Kidney glomerular epithelial cell (primary cell): ENCODE measurements around the gene CEP83.

Source experiments
- DNase-seq: peaks from one replicate; lab custom pipeline; 2025; lab: John Stamatoyannopoulos, UW

Gene CEP83

DNA sequence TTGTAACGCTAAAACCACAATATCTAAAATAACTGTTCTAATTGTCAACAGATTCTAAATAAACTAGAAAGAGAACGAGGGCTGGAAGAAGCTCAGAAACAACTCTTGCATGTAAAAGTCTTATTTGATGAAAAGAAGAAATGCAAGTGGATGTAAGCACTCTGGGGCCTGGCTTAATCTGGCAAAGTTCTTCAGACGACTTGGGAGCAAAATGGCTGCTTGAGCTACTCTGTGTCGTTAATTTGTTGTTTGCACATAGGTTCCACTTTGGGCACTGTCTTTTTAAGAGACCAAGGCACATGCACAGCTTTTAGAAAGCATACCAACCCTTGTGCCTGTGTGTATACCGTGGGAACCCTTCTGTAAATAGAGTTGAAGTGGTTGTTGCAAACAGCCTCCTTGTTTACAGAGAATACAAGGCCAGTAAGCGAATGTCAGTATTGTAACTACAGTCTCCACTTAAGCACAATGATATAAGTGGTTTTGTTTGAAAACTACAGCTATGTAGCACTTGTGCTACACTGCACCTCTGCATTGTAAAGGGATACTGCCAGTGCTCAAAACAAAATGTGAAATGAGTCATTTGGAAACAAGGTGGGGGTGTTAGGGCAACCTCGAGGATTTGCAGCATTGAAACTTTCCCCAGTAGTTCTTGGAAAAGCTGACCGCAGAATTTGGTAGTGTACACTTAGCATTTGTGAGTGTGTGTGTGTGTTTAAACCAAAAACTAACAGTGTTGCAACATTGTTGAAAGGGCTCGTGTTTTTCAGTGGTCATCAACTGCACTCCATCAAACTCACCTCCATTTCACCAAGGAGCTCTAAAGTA is 154.3 kb downstream of the CEP83 start:
- no peak for DNase-seq

DNA sequence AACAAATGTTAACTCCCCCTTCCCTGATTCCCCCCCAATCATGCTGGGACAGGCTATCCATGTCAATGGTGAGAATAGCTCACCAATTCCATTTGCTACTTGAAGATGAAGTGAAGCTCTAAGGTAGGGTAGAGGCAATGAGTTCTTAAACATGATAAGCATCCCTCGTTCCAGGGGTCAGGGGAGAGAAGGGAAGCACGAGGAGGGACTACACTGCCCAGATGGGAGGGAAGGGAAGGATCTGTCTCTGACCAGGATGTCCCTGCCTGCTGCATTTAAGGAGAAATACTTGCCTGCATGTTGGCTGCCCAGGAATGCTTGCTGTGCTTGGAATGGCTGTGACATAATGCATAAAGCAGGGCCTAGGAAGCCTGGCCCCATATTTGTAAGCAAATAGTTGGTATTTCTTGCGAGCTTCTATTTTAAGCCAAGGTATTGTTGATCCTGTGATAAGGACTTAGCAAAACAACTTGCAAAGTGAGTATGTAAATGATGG is 155.1 kb downstream of the CEP83 start:
- no peak for DNase-seq

DNA sequence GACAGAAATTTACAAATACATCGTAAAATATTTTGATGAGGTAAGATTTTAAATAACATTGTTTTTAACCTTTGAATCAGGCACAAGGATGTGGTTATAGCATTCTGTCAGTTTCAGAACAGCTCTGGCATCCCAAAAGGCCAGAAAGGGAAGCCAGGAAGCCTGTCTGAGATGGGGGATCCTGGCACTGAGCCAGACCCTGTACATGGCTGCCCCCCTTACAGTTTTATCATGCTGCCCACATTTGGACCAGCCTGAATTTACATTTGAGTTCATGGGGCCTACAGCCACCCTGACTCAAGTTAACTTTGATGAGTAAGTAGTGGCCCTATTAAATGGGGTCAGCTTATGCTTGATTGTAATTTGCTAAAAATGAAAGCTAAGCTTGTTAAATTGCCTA is 155.7 kb downstream of the CEP83 start:
- DNase-seq: no peak

DNA sequence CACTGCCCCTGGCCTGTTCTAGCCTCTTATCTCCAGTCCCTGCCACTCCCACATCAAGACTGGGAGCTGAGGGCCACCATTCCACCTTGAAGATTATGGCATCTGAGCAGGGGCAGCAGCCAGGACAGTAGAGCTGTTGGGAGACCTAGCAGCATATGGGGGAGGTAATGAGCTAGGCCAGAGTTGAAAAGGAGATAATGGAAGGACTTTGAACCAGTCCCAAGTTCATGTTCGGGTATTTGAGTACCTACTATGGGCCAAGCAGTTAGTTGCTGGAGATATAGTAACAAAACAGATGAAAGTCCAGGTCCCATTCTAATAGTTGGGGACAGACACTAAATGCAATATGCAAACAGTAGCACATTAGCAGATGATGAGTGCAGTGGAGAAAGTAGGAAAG is 159.8 kb downstream of the CEP83 start:
- no peak for DNase-seq

DNA sequence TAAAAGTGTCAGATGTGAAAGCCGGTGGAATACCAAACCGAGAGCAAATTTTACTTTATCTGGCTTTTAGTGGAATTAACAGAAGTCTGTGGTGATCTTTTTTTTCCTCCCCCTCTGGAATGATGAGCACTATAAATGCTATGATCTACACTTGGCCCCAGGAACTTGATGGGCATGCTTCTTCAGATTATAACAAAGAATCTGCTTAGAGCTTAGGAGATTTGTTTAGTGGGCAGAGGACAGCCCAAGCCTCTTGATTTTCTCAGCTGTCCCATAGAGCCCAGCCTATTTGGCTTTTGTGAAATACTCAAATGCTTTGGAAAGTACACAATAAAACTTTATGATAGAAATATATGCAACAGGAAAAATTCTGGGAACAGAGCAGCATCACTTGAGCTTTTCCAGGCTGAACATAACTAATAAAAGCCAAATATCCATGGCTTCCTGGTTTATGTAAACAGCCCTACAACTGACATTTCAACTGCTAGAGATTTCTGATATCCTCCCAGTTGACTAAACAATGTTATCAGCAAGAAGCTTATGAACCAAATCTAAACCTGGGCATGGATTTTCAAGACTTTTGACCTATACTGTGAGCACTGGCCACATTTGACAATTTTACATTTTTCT is 161.7 kb downstream of the CEP83 start:
- DNase-seq: no peak

DNA sequence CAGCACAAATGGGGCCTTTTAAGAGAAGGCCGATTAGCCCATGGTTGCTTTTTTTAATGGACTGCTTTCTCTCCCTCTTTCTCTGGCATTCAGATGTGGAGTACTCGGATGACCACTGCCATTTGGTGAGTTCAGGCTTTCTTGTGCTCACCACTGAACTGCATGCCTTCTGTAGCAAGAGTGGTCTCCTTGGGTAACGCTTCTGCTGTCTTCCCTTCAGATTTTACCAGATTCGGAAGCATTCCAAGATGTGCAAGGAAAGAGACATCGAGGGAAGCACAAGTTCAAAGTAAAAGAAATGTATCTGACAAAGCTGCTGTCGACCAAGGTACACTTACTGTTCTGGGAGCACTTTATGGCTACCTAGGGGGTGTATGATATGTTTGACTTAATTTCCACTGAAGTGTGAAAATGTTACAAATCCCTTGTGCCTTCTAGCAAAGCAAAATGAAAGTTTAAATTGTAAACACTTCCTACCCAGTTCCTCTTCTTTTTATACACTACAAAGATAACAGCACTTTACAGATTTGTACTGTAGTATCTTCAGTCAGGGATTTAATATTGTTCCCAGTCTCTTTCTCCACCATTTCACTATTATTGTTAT is 162.5 kb downstream of the CEP83 start:
- DNase-seq: no peak

DNA sequence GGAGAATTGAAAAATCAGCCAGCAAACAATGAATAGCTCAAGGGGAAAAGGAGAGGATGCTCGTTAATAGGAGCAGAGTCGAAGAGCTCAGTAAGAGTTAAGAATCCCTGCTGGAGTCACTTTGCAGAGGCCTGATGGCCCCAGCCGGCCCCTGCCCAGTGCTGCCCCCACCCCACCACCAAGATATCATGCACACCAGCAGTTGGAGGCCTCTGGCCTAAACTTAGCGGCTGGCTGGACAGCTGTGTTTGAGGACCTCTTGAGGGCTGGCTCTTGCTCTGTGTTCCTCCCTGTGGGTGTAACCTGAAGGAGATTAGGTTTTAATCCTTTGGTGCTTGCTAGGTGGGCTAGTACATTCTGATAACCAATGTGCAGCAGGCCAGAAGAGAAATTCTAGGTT is 169.3 kb downstream of the CEP83 start:
- DNase-seq: no peak

DNA sequence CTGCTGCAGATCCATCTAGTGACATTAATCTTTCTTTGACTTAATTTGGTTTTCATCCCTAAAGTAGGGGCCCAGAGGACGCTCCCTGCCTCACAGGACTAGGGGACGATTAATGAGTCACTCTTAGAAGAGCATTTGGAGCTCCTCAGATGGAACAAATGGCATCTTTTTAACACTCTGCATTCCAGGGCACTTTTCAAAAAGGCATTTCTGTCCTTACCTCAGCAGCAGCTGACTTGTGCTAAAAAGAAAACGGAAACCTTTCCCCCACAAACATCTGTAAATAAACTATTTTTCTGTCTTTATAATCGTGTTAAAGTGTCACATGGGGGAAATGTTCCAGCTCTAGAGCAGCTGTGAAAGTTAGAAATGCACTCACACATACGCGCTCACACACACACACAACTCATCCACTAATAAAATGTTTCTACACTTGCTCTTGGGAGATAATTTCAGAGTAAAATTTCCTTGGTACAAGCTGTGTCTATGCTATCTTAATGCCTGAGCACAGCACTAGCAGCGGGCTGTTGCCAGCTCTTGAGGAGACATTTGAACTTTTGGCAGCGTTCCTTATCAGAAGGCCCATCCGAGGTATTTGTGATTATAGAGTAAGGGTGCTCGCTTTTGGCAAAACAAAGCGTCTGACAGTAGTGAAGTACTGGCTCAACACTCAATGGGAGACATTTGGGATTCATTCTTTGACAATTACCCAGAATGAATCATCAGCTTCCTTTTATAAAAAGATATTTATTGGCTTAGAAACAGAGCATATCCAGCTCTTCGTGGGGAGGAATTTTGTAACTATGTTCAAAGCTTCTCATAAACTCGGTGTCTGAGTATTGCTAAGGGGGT is 170.0 kb downstream of the CEP83 start:
- DNase-seq: no peak

DNA sequence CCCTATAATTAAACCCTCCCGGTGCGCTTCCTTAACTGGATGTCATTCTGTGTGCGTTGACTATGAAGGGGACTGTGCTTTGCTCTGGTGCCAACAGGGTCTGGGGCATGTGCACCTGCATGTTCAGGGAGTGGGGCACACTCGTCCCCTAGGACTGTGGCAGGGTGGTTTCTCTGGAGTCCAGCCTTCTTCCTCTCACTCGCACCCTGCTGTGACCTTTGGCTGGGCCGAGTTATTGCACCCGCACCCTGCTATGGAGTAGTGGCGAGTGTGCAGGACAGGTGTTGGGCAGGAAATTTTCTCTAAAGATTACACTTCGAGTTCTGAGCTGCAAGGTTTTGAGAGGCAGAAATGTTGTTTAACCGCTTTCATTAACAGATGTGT is 172.4 kb downstream of the CEP83 start:
- DNase-seq: no peak

DNA sequence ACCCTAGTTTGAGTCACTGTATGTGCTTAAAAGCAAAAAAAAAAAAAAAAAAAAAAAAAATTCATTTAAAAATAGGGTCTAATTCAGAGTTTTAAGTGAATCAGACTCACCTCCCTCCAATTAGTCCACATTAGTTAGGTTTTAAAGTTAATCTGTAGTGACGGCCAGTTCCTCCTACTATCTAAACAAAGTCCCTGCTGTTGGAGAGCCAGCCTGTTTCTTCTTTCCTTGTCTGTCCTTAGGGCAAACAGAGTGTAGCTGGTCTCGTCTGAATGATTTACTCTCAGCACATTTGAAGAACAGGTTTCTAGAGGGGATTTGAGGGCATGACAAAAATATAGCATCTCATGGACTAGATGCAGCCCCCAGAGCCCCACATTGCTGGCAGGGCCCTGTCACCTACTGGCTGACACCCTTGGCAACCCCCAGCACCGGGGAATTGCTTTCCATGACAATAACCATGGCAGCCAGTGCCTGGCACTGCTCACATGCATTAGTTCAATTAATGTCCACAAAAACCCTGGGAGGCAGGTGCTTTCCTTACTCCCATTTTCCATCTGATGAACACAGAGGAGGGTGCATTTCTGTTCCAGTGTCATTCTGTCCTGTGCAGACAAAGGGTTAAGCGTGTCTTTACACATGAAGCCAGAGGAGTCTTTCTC is 173.0 kb downstream of the CEP83 start:
- no peak for DNase-seq

DNA sequence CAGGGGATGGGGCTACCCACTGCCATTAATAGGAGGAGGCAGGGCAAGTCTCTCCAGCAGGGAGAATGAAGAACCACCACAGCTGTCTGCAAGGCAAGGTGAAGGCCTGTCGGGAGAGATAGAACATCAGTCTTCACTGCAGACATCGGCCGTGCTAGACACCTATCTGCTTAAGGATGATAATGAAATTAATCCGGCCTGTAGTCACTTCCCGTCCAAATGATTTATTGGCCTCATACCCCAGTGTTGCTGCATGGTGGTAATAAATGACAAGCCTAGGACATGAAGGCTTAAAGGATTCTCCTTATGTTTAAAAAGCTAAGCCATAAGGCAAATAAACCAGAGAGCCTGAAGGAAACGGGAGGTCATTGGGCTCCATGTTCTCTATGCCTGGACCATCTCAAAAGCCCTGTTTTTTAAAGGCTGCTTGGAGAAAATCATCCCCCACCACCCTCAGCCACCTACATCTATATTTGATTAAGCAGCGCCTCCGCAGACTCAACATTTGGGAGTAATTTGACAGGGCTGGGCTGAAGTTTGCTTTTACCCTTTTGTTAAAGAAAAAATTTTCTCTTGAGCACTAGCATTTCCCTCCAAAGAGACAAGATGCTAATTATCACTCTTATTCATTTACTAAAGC is 173.6 kb downstream of the CEP83 start:
- DNase-seq: no peak

DNA sequence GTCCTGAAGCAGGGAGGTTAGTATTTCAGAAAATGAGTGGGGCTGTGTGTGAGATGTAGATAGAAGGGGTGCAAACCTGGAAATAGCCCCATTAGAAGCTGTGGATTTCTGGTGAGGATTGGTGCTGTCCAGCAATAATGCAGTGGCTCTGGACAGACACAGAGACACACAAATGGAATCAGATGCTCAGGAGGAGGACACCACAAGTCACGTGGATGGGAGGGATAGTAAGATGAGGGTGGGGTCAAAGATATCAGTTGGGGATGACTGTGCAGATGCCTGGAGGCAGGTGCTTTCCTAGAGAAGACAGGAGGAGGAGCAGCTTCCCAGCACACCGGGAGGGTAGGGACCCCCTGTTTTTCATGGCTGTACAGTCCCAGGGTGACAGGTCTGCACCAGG is 174.8 kb downstream of the CEP83 start:
- no peak for DNase-seq

DNA sequence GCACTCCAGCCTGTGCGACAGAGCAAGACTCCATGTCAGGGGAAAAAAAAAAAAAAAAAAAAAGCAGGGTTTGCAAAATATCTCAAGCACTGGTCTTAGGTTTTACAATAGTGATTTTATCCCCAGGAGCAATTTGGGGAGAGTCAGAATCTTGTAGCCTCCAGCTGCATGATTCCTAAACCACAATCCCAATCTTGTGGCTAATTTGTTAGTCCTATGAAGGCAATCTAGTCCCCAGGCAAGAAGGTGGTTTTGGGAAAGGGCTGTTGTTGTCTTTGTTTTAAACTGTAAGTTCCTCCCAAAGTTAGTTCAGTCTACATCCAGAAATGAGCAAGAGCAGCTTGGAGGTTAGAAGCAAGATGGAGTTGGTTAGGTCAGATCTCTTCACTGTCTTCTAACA is 175.6 kb downstream of the CEP83 start:
- DNase-seq: no peak

DNA sequence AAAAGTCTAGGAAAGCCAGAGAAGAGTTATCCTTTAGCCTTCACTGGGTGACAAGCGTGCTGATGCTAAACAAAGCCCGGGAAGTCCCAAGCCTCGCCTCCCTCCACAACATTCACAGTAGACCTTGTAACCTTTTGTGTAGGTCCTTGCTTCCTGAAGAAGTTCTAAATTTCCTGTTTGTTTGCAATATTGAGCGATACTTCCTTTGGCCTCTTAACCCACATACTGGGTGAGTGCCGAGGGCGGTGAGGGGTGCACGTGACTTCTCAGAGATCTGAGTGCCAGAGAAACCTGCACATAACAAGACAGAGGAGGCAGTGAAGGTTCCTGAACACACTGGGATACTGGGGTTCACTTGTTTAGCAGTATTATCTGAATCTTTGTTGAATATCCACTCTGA is 177.0 kb downstream of the CEP83 start:
- no peak for DNase-seq

DNA sequence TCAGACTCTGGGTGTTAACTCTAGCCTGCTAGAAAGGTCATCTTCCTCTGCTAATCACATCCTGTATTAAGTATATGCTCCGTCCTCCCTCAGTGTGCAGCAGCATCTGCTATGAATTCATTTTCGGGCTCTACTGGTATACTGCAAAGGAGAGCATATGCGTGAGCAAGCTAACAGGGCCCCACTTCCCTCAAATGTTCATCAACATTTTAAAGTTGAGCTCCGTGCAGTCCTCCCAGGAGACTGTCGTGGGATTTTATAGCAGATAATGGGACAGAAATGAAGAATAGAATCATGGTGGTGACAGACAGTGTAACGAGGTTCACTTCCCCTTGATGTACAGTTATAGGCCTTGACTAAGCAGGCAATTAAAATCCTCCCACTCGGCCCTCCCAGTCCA is 179.6 kb downstream of the CEP83 start:
- DNase-seq: no peak

DNA sequence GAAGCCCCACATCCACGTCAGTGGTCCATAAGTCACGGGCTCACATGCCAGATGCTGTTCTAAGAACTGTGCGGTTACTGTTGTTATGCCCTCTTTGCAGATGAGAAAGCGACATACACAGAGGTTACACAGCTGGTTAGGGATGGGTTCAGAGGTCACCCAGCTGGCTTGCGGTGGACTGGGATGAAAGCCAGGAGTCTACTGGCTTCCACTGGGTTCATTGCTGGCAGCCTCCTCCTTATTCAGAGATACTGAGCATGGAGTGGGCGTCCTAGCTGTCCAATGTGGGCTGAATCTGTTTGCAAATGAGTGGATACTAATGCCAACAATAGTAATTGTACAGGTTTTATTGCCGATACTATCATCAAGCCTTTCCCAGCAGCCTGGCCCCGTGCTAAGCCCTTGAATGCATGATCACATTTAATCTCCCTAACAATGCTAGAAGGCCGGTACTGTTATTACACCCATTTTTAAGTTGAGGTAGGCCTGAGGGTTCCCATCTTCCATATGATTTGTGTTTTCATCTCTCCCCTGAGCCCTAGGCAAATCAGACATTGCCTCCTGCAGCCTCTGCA is 182.2 kb downstream of the CEP83 start:
- DNase-seq: no peak

DNA sequence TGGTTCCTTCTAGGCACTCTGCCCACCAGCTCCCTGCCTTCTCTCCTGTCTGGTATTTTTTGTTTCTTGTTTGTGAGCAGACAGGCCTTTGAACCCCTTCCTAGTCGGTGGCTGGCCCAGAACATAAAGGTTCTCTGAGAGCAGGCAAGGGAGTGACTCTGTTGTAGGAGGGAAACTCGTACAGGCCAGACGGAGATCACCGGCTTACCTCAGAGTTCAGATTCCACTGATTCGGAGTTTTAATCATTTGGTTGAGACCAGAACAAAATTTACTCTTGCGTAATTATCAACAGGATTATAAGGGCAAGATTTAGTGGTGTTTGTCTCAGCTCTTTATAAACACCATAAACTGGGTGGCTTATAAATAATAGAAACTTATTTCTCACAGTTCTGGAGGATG is 182.9 kb downstream of the CEP83 start:
- no peak for DNase-seq

DNA sequence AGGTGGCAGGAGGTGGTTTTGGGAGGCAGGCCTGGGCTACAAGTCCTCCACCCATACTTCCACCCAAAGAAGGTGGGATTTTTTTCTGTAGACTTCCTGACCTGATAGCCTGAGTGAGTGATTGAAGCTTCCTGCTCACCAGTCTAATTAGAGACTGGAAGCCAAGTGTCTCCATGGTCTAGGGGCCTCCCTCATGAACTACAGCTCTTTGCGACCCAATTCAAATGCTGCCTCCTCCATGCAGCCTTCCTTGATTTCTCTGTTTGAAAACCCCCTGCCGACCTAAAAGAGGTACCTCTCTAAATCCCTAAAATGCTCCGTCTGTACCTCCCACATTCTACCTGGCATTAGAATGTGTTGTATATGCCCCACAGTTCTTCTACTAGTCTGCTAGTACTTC is 186.4 kb downstream of the CEP83 start:
- DNase-seq: no peak

DNA sequence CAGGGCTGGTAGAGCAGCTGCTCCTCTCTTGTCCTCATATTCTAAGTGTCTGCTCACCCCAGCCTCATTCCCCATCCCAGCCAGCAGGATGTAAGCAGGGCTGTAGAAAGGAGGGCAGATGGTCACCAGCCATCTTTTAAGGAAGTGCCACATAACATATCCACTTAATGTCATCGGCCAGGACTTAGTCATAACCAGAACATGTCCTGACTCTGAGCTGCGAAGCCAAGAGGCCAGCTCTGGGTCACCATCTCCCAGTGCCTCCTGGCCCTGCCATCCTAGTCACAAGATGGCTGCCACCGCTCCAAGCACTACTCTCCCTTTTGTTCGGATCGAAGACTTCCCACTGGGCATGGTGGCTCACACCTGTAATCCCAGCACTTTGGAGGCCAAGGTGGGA is 187.4 kb downstream of the CEP83 start:
- DNase-seq: no peak

DNA sequence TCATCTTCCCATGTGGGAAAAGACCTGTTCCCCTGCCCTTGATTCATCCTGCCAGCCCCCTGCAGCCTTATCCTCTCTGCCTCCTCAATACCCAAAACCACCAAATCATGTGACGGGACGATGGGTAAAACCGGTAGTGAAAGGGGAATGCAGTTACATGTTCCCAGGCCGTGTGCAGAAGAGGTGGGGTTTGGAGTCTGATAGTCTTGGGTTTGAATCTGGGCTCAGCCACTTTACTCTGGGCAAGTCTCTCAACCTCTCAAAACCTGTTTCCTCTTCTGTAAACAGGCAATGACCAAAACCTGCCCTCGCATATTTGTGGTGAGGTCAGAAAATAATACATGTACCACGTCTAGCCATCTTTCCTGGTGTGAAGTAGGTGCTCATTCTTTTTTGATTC is 188.3 kb downstream of the CEP83 start:
- DNase-seq: no peak
